ENCODE results near the gene SLC35A5. TPM values are rescaled to one million over a fixed set of nuclear protein-coding genes. Genes with fewer than 3 reads are reported as not detected.
"Not testable (repeated sequence)": the region's sequence is repeated elsewhere in the genome, so short reads cannot be mapped to it uniquely, and the experiment has no call there.

SLC35A5 gene
- total RNA-seq, 4 donors from 2014 or later, result 9.9 to 57.1 (median 31.0) TPM

GRCh38 chr3:112555535-112556170 lies 6.2 kb upstream of the SLC35A5 start:
- peak overlapping the region in 1 of 4 donors; percentile 22 for H3K27ac ChIP-seq
- H3K27me3 ChIP-seq, result no peaks in the 10 kb centered on the region
- TF ChIP-seq POLR2A (IDR thresholded peaks at IDR 0.05) (no peak), CTCF (IDR thresholded peaks at IDR 0.05) (no peak)
- H3K4me3 ChIP-seq, result peak overlapping the region in 1 of 4 donors; percentile 11
- no peaks in the 10 kb centered on the region for H3K9me3 ChIP-seq
- peaks cover 0 to 7% (median 0%) of the 10 kb centered on the region in 3 donors for H3K36me3 ChIP-seq
- no peak for DNase-seq
- H3K4me1 ChIP-seq, result peaks cover 0 to 28% (median 0%) of the 10 kb centered on the region in 4 donors

- Histone ChIP-seq H3K4me3 (no peak overlapping the region), H3K4me1 (peaks cover 0 to 32% (median 0%) of the 10 kb centered on the region in 4 donors), H3K27ac (no peak overlapping the region), H3K9me3 (no peaks in the 10 kb centered on the region), H3K27me3 (no peaks in the 10 kb centered on the region), H3K36me3 (peaks cover 0 to 7% (median 0%) of the 10 kb centered on the region in 3 donors)
- DNase-seq, result no peak
- TF ChIP-seq POLR2A (IDR thresholded peaks at IDR 0.05) (no peak), CTCF (IDR thresholded peaks at IDR 0.05) (no peak)
Measured at GRCh38 chr3:112557976-112558375, 3.9 kb upstream of the SLC35A5 start.

GRCh38 chr3:112560307-112560706 lies 1.5 kb upstream of the SLC35A5 start:
- H3K27ac ChIP-seq, result peak overlapping the region in 2 of 4 donors; percentile 95 to 98

GRCh38 chr3:112560721-112561483 lies 943 bp upstream of the SLC35A5 start:
- Histone ChIP-seq H3K36me3 (peaks cover 0 to 7% (median 0%) of the 10 kb centered on the region in 3 donors), H3K9me3 (no peaks in the 10 kb centered on the region), H3K4me1 (peaks cover 0 to 28% (median 0%) of the 10 kb centered on the region in 4 donors), H3K27ac (peak overlapping the region; percentile 95 to 98 (median 98)), H3K4me3 (peak overlapping the region; percentile 66 to 90 (median 76)), H3K27me3 (no peaks in the 10 kb centered on the region)
- no peak for TF ChIP-seq POLR2A (IDR thresholded peaks at IDR 0.05)
- TF ChIP-seq CTCF (IDR thresholded peaks at IDR 0.05), result no peak
- peak in 2 of 3 donors; percentile 61 to 80 for DNase-seq

More at GRCh38 chr3:112560307-112560706, 1.5 kb upstream of the SLC35A5 start:
- H3K9me3 ChIP-seq, result no peaks in the 10 kb centered on the region
- H3K4me1 ChIP-seq, result peaks cover 0 to 33% (median 0%) of the 10 kb centered on the region in 4 donors
- peak overlapping the region in 3 of 4 donors; percentile 66 to 90 (median 79) for H3K4me3 ChIP-seq
- H3K36me3 ChIP-seq, result peaks cover 0 to 7% (median 0%) of the 10 kb centered on the region in 3 donors
- no peak for DNase-seq
- no peaks in the 10 kb centered on the region for H3K27me3 ChIP-seq
- no peak for TF ChIP-seq POLR2A (IDR thresholded peaks at IDR 0.05)
- no peak for TF ChIP-seq CTCF (IDR thresholded peaks at IDR 0.05)

GRCh38 chr3:112561484-112561733 lies 436 bp upstream of the SLC35A5 start:
- Histone ChIP-seq H3K27me3 (no peaks in the 10 kb centered on the region), H3K27ac (peak overlapping the region; percentile 95 to 98 (median 98)), H3K36me3 (peaks cover 0 to 7% (median 0%) of the 10 kb centered on the region in 3 donors), H3K9me3 (no peaks in the 10 kb centered on the region), H3K4me1 (peaks cover 0 to 28% (median 0%) of the 10 kb centered on the region in 4 donors), H3K4me3 (peak overlapping the region; percentile 66 to 90 (median 76))
- no peak for TF ChIP-seq CTCF (IDR thresholded peaks at IDR 0.05)
- TF ChIP-seq POLR2A (IDR thresholded peaks at IDR 0.05), result no peak
- DNase-seq, result peak in 1 of 3 donors; percentile 92

GRCh38 chr3:112564247-112564939 lies 2.5 kb downstream of the SLC35A5 start:
- not testable (repeated sequence) for H3K4me3 ChIP-seq, H3K27me3 ChIP-seq, DNase-seq, H3K36me3 ChIP-seq, H3K9me3 ChIP-seq
- Histone ChIP-seq H3K4me1 (peaks cover 0 to 21% (median 0%) of the 10 kb centered on the region in 4 donors), H3K27ac (peak overlapping the region in 2 of 4 donors; percentile 44 to 55)

Data from Peyer's patch (tissue), 4 donors.